Astrocyte (in vitro differentiated cells and primary cell): ENCODE results near the gene EXD3. TPM values are rescaled to one million over a fixed set of nuclear protein-coding genes. Genes with fewer than 3 reads are reported as not detected.
A peak's percentile ranks its signal among the peaks of the same experiment; 100 is the strongest.

Source experiments
- DNase-seq: peaks from one replicate; pipeline ENCODE4 v3.0.0-alpha.2; 2010; ENCODE audit warnings: low read depth
- FAIRE-seq: peaks from 2 replicates; lab custom pipeline; 2011; peaks lifted over from hg19 to GRCh38; lab: Jason Lieb, UNC
- H2AFZ ChIP-seq: 2 replicates; pipeline ENCODE4 v1.6.0; 2012; ENCODE audit warnings: low read depth, low read length, inconsistent platforms
- H3K27ac ChIP-seq: 2 replicates; pipeline ENCODE4 v1.5.1; 2011; ENCODE audit warnings: low read depth, low read length, inconsistent platforms
- H3K27me3 ChIP-seq: 2 replicates; pipeline ENCODE4 v1.6.0; 2011; ENCODE audit warnings: low read length, inconsistent platforms; ENCODE audit not compliant: insufficient read depth
- H3K36me3 ChIP-seq: 2 replicates; pipeline ENCODE4 v1.5.1; 2011; ENCODE audit warnings: low read length, inconsistent platforms; ENCODE audit not compliant: insufficient read depth
- H3K4me1 ChIP-seq: 2 replicates; pipeline ENCODE4 v1.5.1; 2011; ENCODE audit warnings: low read length, inconsistent platforms; ENCODE audit not compliant: insufficient read depth
- H3K4me2 ChIP-seq: 2 replicates; pipeline ENCODE4 v1.6.0; 2012; ENCODE audit warnings: low read length, inconsistent platforms
- H3K4me3 ChIP-seq: 2 replicates; pipeline ENCODE4 v1.5.1; 2011; ENCODE audit warnings: low read depth, mild to moderate bottlenecking, low read length, inconsistent platforms; ENCODE audit not compliant: insufficient read depth
- H3K79me2 ChIP-seq: 2 replicates; pipeline ENCODE4 v1.6.0; 2012; ENCODE audit warnings: mild to moderate bottlenecking, low read length, inconsistent platforms; ENCODE audit not compliant: insufficient read depth
- H3K9ac ChIP-seq: 2 replicates; pipeline ENCODE4 v1.6.0; 2012; ENCODE audit warnings: mild to moderate bottlenecking, low read length, inconsistent platforms
- H3K9me3 ChIP-seq: 2 replicates; pipeline ENCODE4 v1.5.1; 2012; ENCODE audit warnings: low read depth, mild to moderate bottlenecking, low read length, inconsistent platforms; ENCODE audit not compliant: insufficient read depth
- H4K20me1 ChIP-seq: 2 replicates; pipeline ENCODE4 v1.6.0; 2012; ENCODE audit warnings: low read length, inconsistent platforms; ENCODE audit not compliant: insufficient read depth
- H3K27ac Mint-ChIP-seq: one replicate; pipeline ENCODE4 v1.8.0; 2021; ENCODE audit warnings: mild to moderate bottlenecking, mixed read lengths; ENCODE audit not compliant: unreplicated experiment
- H3K27me3 Mint-ChIP-seq: one replicate; pipeline ENCODE4 v1.8.0; 2021; ENCODE audit warnings: low read depth, mixed read lengths; ENCODE audit not compliant: unreplicated experiment
- H3K36me3 Mint-ChIP-seq: one replicate; pipeline ENCODE4 v1.8.0; 2021; ENCODE audit warnings: low read depth, mixed read lengths; ENCODE audit not compliant: unreplicated experiment
- H3K4me1 Mint-ChIP-seq: one replicate; pipeline ENCODE4 v1.8.0; 2021; ENCODE audit warnings: low read depth, mixed read lengths; ENCODE audit not compliant: unreplicated experiment
- H3K4me3 Mint-ChIP-seq: one replicate; pipeline ENCODE4 v1.8.0; 2021; ENCODE audit warnings: mild to moderate bottlenecking, moderate library complexity, mixed read lengths; ENCODE audit not compliant: unreplicated experiment
- H3K9me3 Mint-ChIP-seq: one replicate; pipeline ENCODE4 v1.8.0; 2021; ENCODE audit warnings: mild to moderate bottlenecking, mixed read lengths; ENCODE audit not compliant: unreplicated experiment
- CTCF ChIP-seq: IDR thresholded peaks from 2 replicates; pipeline ENCODE4 v1.5.1; 2011; ENCODE audit warnings: low read depth, mild to moderate bottlenecking, inconsistent platforms, low read length, moderate library complexity; ENCODE audit not compliant: insufficient read depth
- EZH2 ChIP-seq: IDR thresholded peaks from 2 replicates; pipeline ENCODE4 v1.6.1; 2012; ENCODE audit warnings: mild to moderate bottlenecking, low read length, inconsistent platforms; ENCODE audit not compliant: insufficient read depth
- total RNA-seq: library from RNA; stranded (reverse); gene quantifications from 2 replicates; pipeline ENCODE4 v1.2.1, GENCODE V29; 2021

Gene EXD3
- total RNA-seq, 1 donor from 2014 or later, result 8.5 TPM

- H3K4me3 Mint-ChIP-seq, result no peak overlapping the region
- no peak for FAIRE-seq
These were observed 26.7 kb downstream of the EXD3 start for GRCh38 chr9:137396227-137396626.

GRCh38 chr9:137395666-137396010 lies 27.3 kb downstream of the EXD3 start:
- peaks cover 10% of the 10 kb centered on the region for H4K20me1 ChIP-seq
- H3K79me2 ChIP-seq, result no peaks in the 10 kb centered on the region
- no peak overlapping the region for H3K4me3 ChIP-seq
- H3K36me3 ChIP-seq, result no peaks in the 10 kb centered on the region
- H3K27me3 ChIP-seq, result no peaks in the 10 kb centered on the region
- H3K27ac ChIP-seq, result no peak overlapping the region
- no peak overlapping the region for H3K9ac ChIP-seq
- peaks cover 18% of the 10 kb centered on the region for H3K36me3 Mint-ChIP-seq
- no peaks in the 10 kb centered on the region for H3K27me3 Mint-ChIP-seq
- peaks cover 4% of the 10 kb centered on the region for H3K9me3 Mint-ChIP-seq
- TF ChIP-seq EZH2 (no peak), CTCF (no peak)
- no peaks in the 10 kb centered on the region for H3K4me1 Mint-ChIP-seq
- H3K9me3 ChIP-seq, result no peaks in the 10 kb centered on the region
- H3K4me1 ChIP-seq, result peaks cover 6% of the 10 kb centered on the region
- no peak overlapping the region for H3K27ac Mint-ChIP-seq
- H3K4me3 Mint-ChIP-seq, result no peak overlapping the region
- no peak overlapping the region for H2AFZ ChIP-seq
- DNase-seq, result no peak
- no peak overlapping the region for H3K4me2 ChIP-seq
- FAIRE-seq, result no peak

More at GRCh38 chr9:137396227-137396626, 26.7 kb downstream of the EXD3 start:
- no peaks in the 10 kb centered on the region for H3K79me2 ChIP-seq
- H3K4me1 ChIP-seq, result peaks cover 6% of the 10 kb centered on the region
- H3K36me3 Mint-ChIP-seq, result peaks cover 18% of the 10 kb centered on the region
- peak overlapping the region; percentile 45 for H2AFZ ChIP-seq
- peak overlapping the region; percentile 55 for H3K9ac ChIP-seq
- H3K4me1 Mint-ChIP-seq, result no peaks in the 10 kb centered on the region
- peaks cover 4% of the 10 kb centered on the region for H3K9me3 Mint-ChIP-seq
- peak overlapping the region; percentile 31 for H3K27ac ChIP-seq
- H4K20me1 ChIP-seq, result peaks cover 10% of the 10 kb centered on the region
- no peak overlapping the region for H3K4me3 ChIP-seq
- H3K27me3 Mint-ChIP-seq, result no peaks in the 10 kb centered on the region
- peak; percentile 94 for DNase-seq
- peak overlapping the region; percentile 40 for H3K4me2 ChIP-seq
- no peaks in the 10 kb centered on the region for H3K9me3 ChIP-seq
- no peak for TF ChIP-seq EZH2
- TF ChIP-seq CTCF, result no peak
- H3K27me3 ChIP-seq, result no peaks in the 10 kb centered on the region
- no peaks in the 10 kb centered on the region for H3K36me3 ChIP-seq
- no peak overlapping the region for H3K27ac Mint-ChIP-seq

GRCh38 chr9:137394866-137395665 lies 27.9 kb downstream of the EXD3 start:
- peaks cover 6% of the 10 kb centered on the region for H3K4me1 ChIP-seq
- H3K9me3 ChIP-seq, result no peaks in the 10 kb centered on the region
- no peak overlapping the region for H2AFZ ChIP-seq
- TF ChIP-seq EZH2 (no peak), CTCF (no peak)
- FAIRE-seq (no peak), DNase-seq (no peak)
- H3K9ac ChIP-seq, result no peak overlapping the region
- H3K4me3 Mint-ChIP-seq, result no peak overlapping the region
- H3K36me3 Mint-ChIP-seq, result peaks cover 15% of the 10 kb centered on the region
- H3K27me3 ChIP-seq, result no peaks in the 10 kb centered on the region
- no peaks in the 10 kb centered on the region for H3K4me1 Mint-ChIP-seq
- no peaks in the 10 kb centered on the region for H3K27me3 Mint-ChIP-seq
- H3K27ac Mint-ChIP-seq, result no peak overlapping the region
- no peak overlapping the region for H3K4me3 ChIP-seq
- no peak overlapping the region for H3K27ac ChIP-seq
- no peaks in the 10 kb centered on the region for H3K79me2 ChIP-seq
- H3K36me3 ChIP-seq, result no peaks in the 10 kb centered on the region
- peaks cover 4% of the 10 kb centered on the region for H3K9me3 Mint-ChIP-seq
- H3K4me2 ChIP-seq, result no peak overlapping the region
- H4K20me1 ChIP-seq, result peaks cover 10% of the 10 kb centered on the region
